Fibroblast of lung (primary cell): Measurements from ENCODE around the gene GIGYF1. TPM values are rescaled to one million over a fixed set of nuclear protein-coding genes. Genes with fewer than 3 reads are reported as not detected.

ENCODE experiments used
- DNase-seq, 2 donors: peaks; one replicate each; pipeline versions ENCODE4 v3.0.0 to v3.0.0-alpha.2; 2010; ENCODE audit warnings: low read depth in 2 of 2
- H2AFZ ChIP-seq: 2 replicates; pipeline ENCODE4 v1.5.1; 2012; ENCODE audit warnings: low read length, control low read depth, inconsistent platforms
- H3K27ac ChIP-seq: 2 replicates; pipeline ENCODE4 v1.5.1; 2011; ENCODE audit warnings: low read length, control low read depth; ENCODE audit not compliant: insufficient read depth
- H3K27me3 ChIP-seq: 2 replicates; pipeline ENCODE4 v1.5.1; 2011; ENCODE audit warnings: mild to moderate bottlenecking, low read length; ENCODE audit not compliant: control insufficient read depth, insufficient read depth
- H3K36me3 ChIP-seq: 2 replicates; pipeline ENCODE4 v1.5.1; 2011; ENCODE audit warnings: low read length; ENCODE audit not compliant: control insufficient read depth, insufficient read depth
- H3K4me1 ChIP-seq: 2 replicates; pipeline ENCODE4 v1.5.1; 2011; ENCODE audit warnings: low read length; ENCODE audit not compliant: control insufficient read depth, insufficient read depth; ENCODE audit errors: extremely low read depth
- H3K4me2 ChIP-seq: 2 replicates; pipeline ENCODE4 v1.5.1; 2011; ENCODE audit warnings: low read length, control low read depth; ENCODE audit not compliant: insufficient read depth; ENCODE audit errors: extremely low read depth
- H3K4me3 ChIP-seq, 4 experiments: fragments of 200-600 bp in 1 of 4; sonication (generic) in 1 of 4; replicated peaks in 1 of 4; 2 replicates each; pipeline ENCODE4 v1.5.1; 2011 to 2016; ENCODE audit warnings: low read length in 4 of 4, low read depth in 3 of 4, mild to moderate bottlenecking in 3 of 4, control low read depth in 2 of 4, inconsistent platforms in 1 of 4, mixed read lengths in 1 of 4; ENCODE audit not compliant: insufficient read depth in 1 of 4; ENCODE audit errors: control extremely low read depth in 1 of 4
- H3K79me2 ChIP-seq: 2 replicates; pipeline ENCODE4 v1.5.1; 2012; ENCODE audit warnings: mild to moderate bottlenecking, low read length, inconsistent platforms; ENCODE audit not compliant: control insufficient read depth, insufficient read depth
- H3K9ac ChIP-seq: 2 replicates; pipeline ENCODE4 v1.5.1; 2011; ENCODE audit warnings: mild to moderate bottlenecking, low read length, control low read depth; ENCODE audit not compliant: insufficient read depth
- H3K9me3 ChIP-seq: 2 replicates; pipeline ENCODE4 v1.5.1; 2012; ENCODE audit warnings: low read depth, low read length; ENCODE audit not compliant: control insufficient read depth, insufficient read depth
- H4K20me1 ChIP-seq: 2 replicates; pipeline ENCODE4 v1.5.1; 2011; ENCODE audit warnings: low read length; ENCODE audit not compliant: control insufficient read depth, insufficient read depth; ENCODE audit errors: extremely low read depth
- EZH2 ChIP-seq: IDR thresholded peaks from 2 replicates; pipeline ENCODE4 v1.5.1; 2012; ENCODE audit warnings: low read length, control low read depth, mild to moderate bottlenecking; ENCODE audit errors: missing control alignments
- polyA minus RNA-seq: library from RNA; depleted of rRNA, polyadenylated mRNA; stranded (reverse); fragments of >200 nt; gene quantifications from 2 replicates; pipeline ENCODE4 v1.2.3, GENCODE V29; 2011; ENCODE audit warnings: low replicate concordance
- polyA plus RNA-seq, 2 donors: library from polyadenylated mRNA; depleted of rRNA in 1 of 2; stranded (reverse) in 1 of 2; unstranded in 1 of 2; fragments of >200 nt; gene quantifications; 2 replicates each; pipeline ENCODE4 v1.2.1, GENCODE V29; 2011 to 2012; ENCODE audit warnings: missing spikeins in 1 of 2
- total RNA-seq: library from RNA; depleted of rRNA; stranded (reverse); fragments of >200 nt; gene quantifications from 2 replicates; pipeline ENCODE4 v1.2.1, GENCODE V29; 2014
- TF ChIP-seq, protein P1 (sequence below), 2 donors: IDR thresholded peaks in 1 of 2; conservative IDR thresholded peaks in 1 of 2; 1 replicate in 1 of 2; 2 replicates in 1 of 2; pipeline ENCODE4 v1.5.1; 2011 to 2012; ENCODE audit warnings: low read length in 2 of 2, control low read depth in 1 of 2, inconsistent platforms in 1 of 2, low read depth in 1 of 2, mild to moderate bottlenecking in 1 of 2

GIGYF1 gene
- total RNA-seq (14.4 and 15.9 TPM in 2 replicates), polyA plus RNA-seq (3.8 and 4.0 TPM in 2 replicates), polyA minus RNA-seq (11.7 and 14.2 TPM in 2 replicates)
- 9.1 and 9.9 TPM in 2 replicates for polyA plus RNA-seq (2012)

DNA sequence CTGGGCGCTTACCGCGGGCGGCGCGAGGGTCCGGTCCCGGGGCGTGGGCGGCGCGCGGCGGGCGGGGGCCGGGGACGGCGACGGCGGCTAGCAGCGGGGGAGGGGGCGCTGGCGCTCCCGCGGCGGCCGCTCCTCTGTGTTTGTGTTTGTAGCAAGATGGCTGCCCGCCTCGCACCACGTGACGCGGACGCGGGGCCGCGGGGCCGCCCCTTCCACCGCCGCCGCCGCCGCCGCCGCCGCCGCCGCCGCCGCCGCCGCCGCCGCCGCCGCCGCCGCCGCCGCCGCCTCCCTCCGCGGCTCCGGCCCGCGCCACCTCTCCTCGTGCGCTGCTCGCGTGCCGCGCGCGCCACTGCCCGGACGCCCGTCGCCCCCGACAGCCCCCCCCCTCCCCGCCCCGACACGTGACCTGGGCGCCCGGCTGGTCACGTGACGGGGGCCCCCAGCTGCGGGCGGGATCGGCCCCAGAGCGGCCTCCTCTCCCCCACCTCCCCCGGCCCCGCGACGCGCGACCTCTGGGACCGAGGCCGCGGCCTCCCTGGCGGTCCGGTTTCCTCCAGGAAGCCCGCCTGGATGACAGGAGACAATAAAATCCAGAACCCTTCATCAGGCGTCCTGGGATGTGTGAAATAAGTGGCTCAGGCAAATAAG, at the start of gene GIGYF1:
Gene GIGYF1, minus strand, starts transcription at position 153 of the 648 bp plus-strand sequence. CDS start 6,012 bp downstream, outside the sequence.
- Histone ChIP-seq H3K79me2 (peaks cover 41% of the 10 kb centered on the region), H3K9me3 (no peaks in the 10 kb centered on the region), H3K4me2 (peak within 1 kb of the TSS; percentile 96), H3K4me3 (peak within 1 kb of the TSS; percentile 74 to 87 (median 85)), H4K20me1 (no peaks in the 10 kb centered on the region), H2AFZ (no peak within 1 kb of the TSS), H3K27me3 (no peaks in the 10 kb centered on the region), H3K4me1 (peaks cover 6% of the 10 kb centered on the region), H3K27ac (peak within 1 kb of the TSS; percentile 45), H3K36me3 (peaks cover 1% of the 10 kb centered on the region), H3K9ac (peak within 1 kb of the TSS; percentile 76)
- TF ChIP-seq, protein P1, sequence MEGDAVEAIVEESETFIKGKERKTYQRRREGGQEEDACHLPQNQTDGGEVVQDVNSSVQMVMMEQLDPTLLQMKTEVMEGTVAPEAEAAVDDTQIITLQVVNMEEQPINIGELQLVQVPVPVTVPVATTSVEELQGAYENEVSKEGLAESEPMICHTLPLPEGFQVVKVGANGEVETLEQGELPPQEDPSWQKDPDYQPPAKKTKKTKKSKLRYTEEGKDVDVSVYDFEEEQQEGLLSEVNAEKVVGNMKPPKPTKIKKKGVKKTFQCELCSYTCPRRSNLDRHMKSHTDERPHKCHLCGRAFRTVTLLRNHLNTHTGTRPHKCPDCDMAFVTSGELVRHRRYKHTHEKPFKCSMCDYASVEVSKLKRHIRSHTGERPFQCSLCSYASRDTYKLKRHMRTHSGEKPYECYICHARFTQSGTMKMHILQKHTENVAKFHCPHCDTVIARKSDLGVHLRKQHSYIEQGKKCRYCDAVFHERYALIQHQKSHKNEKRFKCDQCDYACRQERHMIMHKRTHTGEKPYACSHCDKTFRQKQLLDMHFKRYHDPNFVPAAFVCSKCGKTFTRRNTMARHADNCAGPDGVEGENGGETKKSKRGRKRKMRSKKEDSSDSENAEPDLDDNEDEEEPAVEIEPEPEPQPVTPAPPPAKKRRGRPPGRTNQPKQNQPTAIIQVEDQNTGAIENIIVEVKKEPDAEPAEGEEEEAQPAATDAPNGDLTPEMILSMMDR (conservative IDR thresholded peaks at IDR 0.05 in 1 of 2, IDR thresholded peaks at IDR 0.05 in 1 of 2; ENCODE audit: low read depth in 1 of 2, low read length in 2 of 2): no peak
- TF ChIP-seq EZH2: no peak
- DNase-seq: peak; percentile 57

- no peaks in the 10 kb centered on the region for H3K79me2 ChIP-seq
- H3K9ac ChIP-seq: no peak overlapping the region
- H3K4me2 ChIP-seq: no peak overlapping the region
- no peak for DNase-seq
- H3K4me3 ChIP-seq: no peak overlapping the region
- no peak overlapping the region for H3K27ac ChIP-seq
- TF ChIP-seq, protein P1 (conservative IDR thresholded peaks at IDR 0.05 in 1 of 2, IDR thresholded peaks at IDR 0.05 in 1 of 2; ENCODE audit: low read depth in 1 of 2, low read length in 2 of 2): no peak
- TF ChIP-seq EZH2: no peak
- H3K27me3 ChIP-seq: no peaks in the 10 kb centered on the region
- H2AFZ ChIP-seq: no peak overlapping the region
- H3K9me3 ChIP-seq: no peaks in the 10 kb centered on the region
- no peaks in the 10 kb centered on the region for H4K20me1 ChIP-seq
- no peaks in the 10 kb centered on the region for H3K36me3 ChIP-seq
- H3K4me1 ChIP-seq: no peaks in the 10 kb centered on the region
Observed at GRCh38 chr7:100739934-100740333, 45.9 kb upstream of the GIGYF1 start.

GRCh38 chr7:100736671-100737070, 42.6 kb upstream of the GIGYF1 start:
- no peak overlapping the region for H3K27ac ChIP-seq
- no peak overlapping the region for H3K4me3 ChIP-seq
- H3K9me3 ChIP-seq: no peaks in the 10 kb centered on the region
- no peak for DNase-seq
- H4K20me1 ChIP-seq: no peaks in the 10 kb centered on the region
- TF ChIP-seq EZH2: no peak
- TF ChIP-seq, protein P1 (conservative IDR thresholded peaks at IDR 0.05 in 1 of 2, IDR thresholded peaks at IDR 0.05 in 1 of 2; ENCODE audit: low read depth in 1 of 2, low read length in 2 of 2): no peak
- no peak overlapping the region for H3K9ac ChIP-seq
- no peaks in the 10 kb centered on the region for H3K27me3 ChIP-seq
- no peaks in the 10 kb centered on the region for H3K4me1 ChIP-seq
- H3K4me2 ChIP-seq: no peak overlapping the region
- no peaks in the 10 kb centered on the region for H3K79me2 ChIP-seq
- H3K36me3 ChIP-seq: no peaks in the 10 kb centered on the region
- no peak overlapping the region for H2AFZ ChIP-seq
